ENCODE measurements around the gene CHN2.

Gene CHN2

GRCh38 chr7:29372351-29373090, 177.9 kb downstream of the CHN2 start:
- Histone ChIP-seq H3K4me3 (ENCODE audit: low read depth, low read length) (no peak overlapping the region), H3K9me3 (ENCODE audit: control insufficient read depth, insufficient read depth, low read length) (no peaks in the 10 kb centered on the region), H3K4me1 (ENCODE audit: control insufficient read depth, insufficient read depth, low read length) (no peaks in the 10 kb centered on the region), H3K9ac (ENCODE audit: low read depth, low read length) (no peak overlapping the region), H3K27me3 (ENCODE audit: control insufficient read depth, insufficient read depth, low read length) (no peaks in the 10 kb centered on the region), H3K36me3 (ENCODE audit: control insufficient read depth, insufficient read depth, low read length) (no peaks in the 10 kb centered on the region)

- no peak overlapping the region for H3K9ac ChIP-seq (ENCODE audit: low read depth, low read length)
- no peaks in the 10 kb centered on the region for H3K9me3 ChIP-seq (ENCODE audit: control insufficient read depth, insufficient read depth, low read length)
- H3K4me1 ChIP-seq (ENCODE audit: control insufficient read depth, insufficient read depth, low read length): no peaks in the 10 kb centered on the region
- H3K4me3 ChIP-seq (ENCODE audit: low read depth, low read length): no peak overlapping the region
- no peaks in the 10 kb centered on the region for H3K27me3 ChIP-seq (ENCODE audit: control insufficient read depth, insufficient read depth, low read length)
- H3K36me3 ChIP-seq (ENCODE audit: control insufficient read depth, insufficient read depth, low read length): no peaks in the 10 kb centered on the region
These were observed 181.3 kb downstream of the CHN2 start for GRCh38 chr7:29375641-29376562.

GRCh38 chr7:29377718-29378117, 183.1 kb downstream of the CHN2 start:
- H3K4me3 ChIP-seq (ENCODE audit: low read depth, low read length): no peak overlapping the region
- H3K9me3 ChIP-seq (ENCODE audit: control insufficient read depth, insufficient read depth, low read length): no peaks in the 10 kb centered on the region
- no peaks in the 10 kb centered on the region for H3K27me3 ChIP-seq (ENCODE audit: control insufficient read depth, insufficient read depth, low read length)
- no peaks in the 10 kb centered on the region for H3K36me3 ChIP-seq (ENCODE audit: control insufficient read depth, insufficient read depth, low read length)
- no peaks in the 10 kb centered on the region for H3K4me1 ChIP-seq (ENCODE audit: control insufficient read depth, insufficient read depth, low read length)
- H3K9ac ChIP-seq (ENCODE audit: low read depth, low read length): no peak overlapping the region

GRCh38 chr7:29379551-29379950, 185.0 kb downstream of the CHN2 start:
- Histone ChIP-seq H3K9me3 (ENCODE audit: control insufficient read depth, insufficient read depth, low read length) (no peaks in the 10 kb centered on the region), H3K27me3 (ENCODE audit: control insufficient read depth, insufficient read depth, low read length) (no peaks in the 10 kb centered on the region), H3K4me3 (ENCODE audit: low read depth, low read length) (no peak overlapping the region), H3K36me3 (ENCODE audit: control insufficient read depth, insufficient read depth, low read length) (no peaks in the 10 kb centered on the region), H3K4me1 (ENCODE audit: control insufficient read depth, insufficient read depth, low read length) (no peaks in the 10 kb centered on the region), H3K9ac (ENCODE audit: low read depth, low read length) (no peak overlapping the region)

GRCh38 chr7:29381206-29382094, 186.9 kb downstream of the CHN2 start:
- Histone ChIP-seq H3K27me3 (ENCODE audit: control insufficient read depth, insufficient read depth, low read length) (no peaks in the 10 kb centered on the region), H3K36me3 (ENCODE audit: control insufficient read depth, insufficient read depth, low read length) (no peaks in the 10 kb centered on the region), H3K9ac (ENCODE audit: low read depth, low read length) (no peak overlapping the region), H3K4me3 (ENCODE audit: low read depth, low read length) (no peak overlapping the region), H3K9me3 (ENCODE audit: control insufficient read depth, insufficient read depth, low read length) (no peaks in the 10 kb centered on the region), H3K4me1 (ENCODE audit: control insufficient read depth, insufficient read depth, low read length) (no peaks in the 10 kb centered on the region)

GRCh38 chr7:29384277-29384676, 189.7 kb downstream of the CHN2 start:
- Histone ChIP-seq H3K27me3 (ENCODE audit: control insufficient read depth, insufficient read depth, low read length) (no peaks in the 10 kb centered on the region), H3K4me1 (ENCODE audit: control insufficient read depth, insufficient read depth, low read length) (no peaks in the 10 kb centered on the region), H3K9ac (ENCODE audit: low read depth, low read length) (no peak overlapping the region), H3K36me3 (ENCODE audit: control insufficient read depth, insufficient read depth, low read length) (no peaks in the 10 kb centered on the region), H3K9me3 (ENCODE audit: control insufficient read depth, insufficient read depth, low read length) (no peaks in the 10 kb centered on the region), H3K4me3 (ENCODE audit: low read depth, low read length) (no peak overlapping the region)

GRCh38 chr7:29385214-29385814, 190.7 kb downstream of the CHN2 start:
- no peaks in the 10 kb centered on the region for H3K4me1 ChIP-seq (ENCODE audit: control insufficient read depth, insufficient read depth, low read length)
- no peaks in the 10 kb centered on the region for H3K27me3 ChIP-seq (ENCODE audit: control insufficient read depth, insufficient read depth, low read length)

GRCh38 chr7:29386196-29386765, 191.7 kb downstream of the CHN2 start:
- no peaks in the 10 kb centered on the region for H3K27me3 ChIP-seq (ENCODE audit: control insufficient read depth, insufficient read depth, low read length)
- no peak overlapping the region for H3K9ac ChIP-seq (ENCODE audit: low read depth, low read length)
- no peaks in the 10 kb centered on the region for H3K9me3 ChIP-seq (ENCODE audit: control insufficient read depth, insufficient read depth, low read length)
- no peaks in the 10 kb centered on the region for H3K36me3 ChIP-seq (ENCODE audit: control insufficient read depth, insufficient read depth, low read length)
- no peaks in the 10 kb centered on the region for H3K4me1 ChIP-seq (ENCODE audit: control insufficient read depth, insufficient read depth, low read length)
- no peak overlapping the region for H3K4me3 ChIP-seq (ENCODE audit: low read depth, low read length)

More at GRCh38 chr7:29385214-29385814, 190.7 kb downstream of the CHN2 start:
- no peaks in the 10 kb centered on the region for H3K36me3 ChIP-seq (ENCODE audit: control insufficient read depth, insufficient read depth, low read length)
- H3K9ac ChIP-seq (ENCODE audit: low read depth, low read length): no peak overlapping the region
- no peak overlapping the region for H3K4me3 ChIP-seq (ENCODE audit: low read depth, low read length)
- H3K9me3 ChIP-seq (ENCODE audit: control insufficient read depth, insufficient read depth, low read length): no peaks in the 10 kb centered on the region

GRCh38 chr7:29391262-29391661, 196.7 kb downstream of the CHN2 start:
- no peaks in the 10 kb centered on the region for H3K27me3 ChIP-seq (ENCODE audit: control insufficient read depth, insufficient read depth, low read length)
- no peak overlapping the region for H3K9ac ChIP-seq (ENCODE audit: low read depth, low read length)
- no peaks in the 10 kb centered on the region for H3K9me3 ChIP-seq (ENCODE audit: control insufficient read depth, insufficient read depth, low read length)
- H3K4me3 ChIP-seq (ENCODE audit: low read depth, low read length): no peak overlapping the region
- H3K4me1 ChIP-seq (ENCODE audit: control insufficient read depth, insufficient read depth, low read length): no peaks in the 10 kb centered on the region
- H3K36me3 ChIP-seq (ENCODE audit: control insufficient read depth, insufficient read depth, low read length): no peaks in the 10 kb centered on the region

GRCh38 chr7:29394321-29394720, 199.7 kb downstream of the CHN2 start:
- Histone ChIP-seq H3K4me1 (ENCODE audit: control insufficient read depth, insufficient read depth, low read length) (no peaks in the 10 kb centered on the region), H3K27me3 (ENCODE audit: control insufficient read depth, insufficient read depth, low read length) (no peaks in the 10 kb centered on the region), H3K4me3 (ENCODE audit: low read depth, low read length) (no peak overlapping the region), H3K9me3 (ENCODE audit: control insufficient read depth, insufficient read depth, low read length) (no peaks in the 10 kb centered on the region), H3K9ac (ENCODE audit: low read depth, low read length) (no peak overlapping the region), H3K36me3 (ENCODE audit: control insufficient read depth, insufficient read depth, low read length) (no peaks in the 10 kb centered on the region)

- no peak overlapping the region for H3K4me3 ChIP-seq (ENCODE audit: low read depth, low read length)
- H3K27me3 ChIP-seq (ENCODE audit: control insufficient read depth, insufficient read depth, low read length): no peaks in the 10 kb centered on the region
- no peaks in the 10 kb centered on the region for H3K4me1 ChIP-seq (ENCODE audit: control insufficient read depth, insufficient read depth, low read length)
- no peak overlapping the region for H3K9ac ChIP-seq (ENCODE audit: low read depth, low read length)
- H3K36me3 ChIP-seq (ENCODE audit: control insufficient read depth, insufficient read depth, low read length): no peaks in the 10 kb centered on the region
- H3K9me3 ChIP-seq (ENCODE audit: control insufficient read depth, insufficient read depth, low read length): no peaks in the 10 kb centered on the region
These were observed 202.0 kb downstream of the CHN2 start for GRCh38 chr7:29396563-29396962.
